Measurements from ENCODE around the gene NSMCE1. TPM values are rescaled to one million over a fixed set of nuclear protein-coding genes. Genes with fewer than 3 reads are reported as not detected.

NSMCE1 gene
- total and polyA plus RNA-seq, 2 of the 8 experiments (the other 6 are each of a cell fraction or from before 2014, with no cell fraction given): 8.1 to 16.6 TPM

GRCh38 chr16:27234603-27235002, 34.0 kb downstream of the NSMCE1 start:
- H3K36me3 ChIP-seq (ENCODE audit: control insufficient read depth in 2 of 4, insufficient read depth in 4 of 4, low read length in 3 of 4): 0 out of 8 replicates have a peak, but pooled peaks cover 0 to 3% (median 0%) of the 10 kb centered on the region in 4 experiments
- H3K27me3 ChIP-seq (replicated peaks in 1 of 4; ENCODE audit: control insufficient read depth in 3 of 4, extremely low read depth in 1 of 4, insufficient read depth in 3 of 4, low read length in 3 of 4): no peaks in the 10 kb centered on the region
- no peak overlapping the region for H2BK12ac ChIP-seq (ENCODE audit: low read depth, low read length)
- H3K23ac ChIP-seq (ENCODE audit: insufficient read length): no peak overlapping the region
- no peak overlapping the region for H2BK15ac ChIP-seq (ENCODE audit: low read length)
- DNase-seq (ENCODE audit: low read depth in 1 of 2, low spot score in 2 of 2): no peak
- H3K79me2 ChIP-seq (ENCODE audit: control insufficient read depth in 1 of 2, insufficient read depth in 2 of 2, low read length in 2 of 2): no peaks in the 10 kb centered on the region
- FAIRE-seq: no peak
- no peak overlapping the region for H4K5ac ChIP-seq (ENCODE audit: insufficient read length, low read depth, low read length)
- no peaks in the 10 kb centered on the region for H3K79me1 ChIP-seq (ENCODE audit: low read depth, low read length)
- H2AK5ac ChIP-seq (ENCODE audit: low read depth, low read length): no peak overlapping the region
- H4K20me1 ChIP-seq (replicated peaks in 1 of 2; ENCODE audit: control insufficient read depth in 1 of 2, insufficient read depth in 2 of 2, low read length in 2 of 2): peaks cover 0 to 1% of the 10 kb centered on the region in 2 experiments
- H3K4me3 ChIP-seq (ENCODE audit: extremely low read depth in 1 of 4, insufficient read depth in 2 of 4, low read depth in 3 of 4, low read length in 4 of 4): no peak overlapping the region
- H3K9ac ChIP-seq (replicated peaks in 1 of 4; ENCODE audit: extremely low read depth in 1 of 4, low read depth in 3 of 4, low read length in 3 of 4): no peak overlapping the region
- no peak overlapping the region for H3K18ac ChIP-seq (ENCODE audit: extremely low read depth, low read length)
- H3K14ac ChIP-seq (ENCODE audit: insufficient read length): no peak overlapping the region
- ChIA-PET POLR2A (ENCODE audit: partially characterized antibody) (interaction anchor here (0.8 to 1.3 kb wide), 4 partner anchors 11 to 121 kb away, joined by 3 to 4 read pairs (median 3); partner anchors contain the start of gene KDM8), CTCF (ENCODE audit: partially characterized antibody) (interaction anchor here (0.6 to 17.4 kb wide), 44 partner anchors 10 to 1960 kb away, joined by 3 to 241 read pairs (median 5); no protein-coding TSS in a partner anchor)
- no peaks in the 10 kb centered on the region for H3K23me2 ChIP-seq (ENCODE audit: low read depth, low read length)
- H2BK20ac ChIP-seq (ENCODE audit: low read length): no peak overlapping the region
- no peaks in the 10 kb centered on the region for H3K9me3 ChIP-seq (ENCODE audit: insufficient read depth in 2 of 2, low read depth in 1 of 2, low read length in 1 of 2)
- TF ChIP-seq FOSL1 (IDR thresholded peaks at IDR 0.05; ENCODE audit: insufficient read depth, low read depth, low read length): no peak
- no peak for TF ChIP-seq TAF1 (IDR thresholded peaks at IDR 0.05; ENCODE audit: low read depth, low read length)
- no peak for TF ChIP-seq BACH1 (IDR thresholded peaks at IDR 0.05; ENCODE audit: low read length)
- no peak for TF ChIP-seq GABPA (IDR thresholded peaks at IDR 0.05; ENCODE audit: borderline replicate concordance, insufficient read depth, low read length)
- no peak for TF ChIP-seq CEBPB (IDR thresholded peaks at IDR 0.05; ENCODE audit: low read depth, low read length)
- TF ChIP-seq SP2 (IDR thresholded peaks at IDR 0.05; ENCODE audit: low read length): no peak
- no peak for TF ChIP-seq TAF7 (optimal IDR thresholded peaks at IDR 0.05; ENCODE audit: borderline replicate concordance, low read depth, low read length)
- no peak for TF ChIP-seq GTF2F1 (IDR thresholded peaks at IDR 0.05; ENCODE audit: borderline replicate concordance, low read depth, low read length)
- no peak for TF ChIP-seq EZH2 (IDR thresholded peaks at IDR 0.05; ENCODE audit: low read depth, low read length, severe bottlenecking)
- H4K8ac ChIP-seq (ENCODE audit: extremely low read depth, insufficient read depth, low read length): no peak overlapping the region
- no peak overlapping the region for H2BK5ac ChIP-seq (ENCODE audit: low read depth, low read length)
- H4K91ac ChIP-seq (replicated peaks; ENCODE audit: insufficient read length, low read length): no peak overlapping the region
- no peak overlapping the region for H2AFZ ChIP-seq (ENCODE audit: low read length)
- 84% methylated on average over 4 of the region's 4 CpGs; no CpG with 5 or more reads in 1 of the 2 experiments for WGBS, 2 experiments (ENCODE audit: extremely low coverage in 1 of 2, insufficient coverage in 1 of 2, insufficient read length in 1 of 2, insufficient replicate concordance in 2 of 2, low coverage in 1 of 2, low lambda C conversion rate in 2 of 2, missing lambda C conversion rate in 1 of 2)
- H3K4me1 ChIP-seq (replicated peaks in 1 of 4; ENCODE audit: control insufficient read depth in 3 of 4, insufficient read depth in 4 of 4, low read length in 3 of 4): no peaks in the 10 kb centered on the region; a peak in 1 of 7 replicates
- no peak overlapping the region for H3K56ac ChIP-seq (replicated peaks; ENCODE audit: insufficient read length, low read depth, low read length)
- no peak overlapping the region for H2BK120ac ChIP-seq (replicated peaks; ENCODE audit: low read depth, low read length)
- no peak overlapping the region for H3K4me2 ChIP-seq (ENCODE audit: insufficient read depth in 1 of 2, low read depth in 2 of 2, low read length in 2 of 2)
- no peak overlapping the region for H3K27ac ChIP-seq (ENCODE audit: low read depth, low read length)
- no peak overlapping the region for H3K4ac ChIP-seq (replicated peaks; ENCODE audit: insufficient read length, low read depth, low read length)

All from H1 (cell line).